HG03342 (cell line): Measurements from ENCODE around the gene PRKG1.
"Not testable (repeated sequence)": the region's sequence is repeated elsewhere in the genome, so short reads cannot be mapped to it uniquely, and the experiment has no call there.

Source experiments
- ATAC-seq: cut with Tn5 transposase; IDR thresholded peaks from one replicate; pipeline ENCODE4 v1.9.1; 2021; ENCODE audit warnings: mild to moderate bottlenecking, moderate library complexity; ENCODE audit not compliant: unreplicated experiment

Gene PRKG1

DNA sequence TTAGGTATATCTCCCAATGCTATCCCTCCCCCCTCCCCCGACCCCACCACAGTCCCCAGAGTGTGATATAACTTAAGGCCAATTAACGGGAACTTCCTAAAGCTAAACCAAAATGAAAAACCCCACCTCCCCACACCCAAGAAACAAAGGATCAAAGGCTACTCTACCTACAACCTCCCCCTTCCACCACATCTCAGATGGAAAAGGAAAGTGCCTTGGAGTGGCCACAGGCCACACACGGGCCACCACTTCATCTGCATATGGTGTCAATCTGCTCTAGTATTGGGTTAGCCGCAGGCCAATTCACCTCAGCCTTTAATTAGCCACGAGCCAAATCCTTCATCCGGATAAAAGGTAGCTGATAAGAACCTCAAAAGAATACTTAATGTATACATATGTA, 605.6 kb downstream of the PRKG1 start:
- ATAC-seq = no peak

- no peak for ATAC-seq
Measured at GRCh38 chr10:51683031-51683691, 608.9 kb downstream of the PRKG1 start.

DNA sequence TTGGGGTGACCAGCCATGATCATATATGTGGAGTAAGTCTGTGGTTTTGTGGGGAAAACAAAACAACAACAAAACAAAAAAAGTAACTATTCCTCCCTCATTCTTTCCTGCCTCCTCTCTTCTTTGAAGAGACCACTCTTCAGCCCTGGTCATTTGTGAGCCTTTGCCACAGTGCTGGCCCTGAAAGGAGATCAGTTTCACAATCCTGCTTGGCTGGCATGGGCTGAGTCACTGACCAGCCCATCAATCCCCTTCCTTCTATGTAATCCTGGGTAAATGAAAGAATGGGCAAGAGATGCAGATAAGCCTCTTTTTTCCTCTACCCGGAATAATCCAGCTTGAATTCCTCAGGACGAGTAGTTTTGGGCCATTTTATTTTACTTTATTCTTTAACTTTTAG, 611.5 kb downstream of the PRKG1 start:
- no peak for ATAC-seq

GRCh38 chr10:51687296-51687695, 613.0 kb downstream of the PRKG1 start:
- no peak for ATAC-seq

DNA sequence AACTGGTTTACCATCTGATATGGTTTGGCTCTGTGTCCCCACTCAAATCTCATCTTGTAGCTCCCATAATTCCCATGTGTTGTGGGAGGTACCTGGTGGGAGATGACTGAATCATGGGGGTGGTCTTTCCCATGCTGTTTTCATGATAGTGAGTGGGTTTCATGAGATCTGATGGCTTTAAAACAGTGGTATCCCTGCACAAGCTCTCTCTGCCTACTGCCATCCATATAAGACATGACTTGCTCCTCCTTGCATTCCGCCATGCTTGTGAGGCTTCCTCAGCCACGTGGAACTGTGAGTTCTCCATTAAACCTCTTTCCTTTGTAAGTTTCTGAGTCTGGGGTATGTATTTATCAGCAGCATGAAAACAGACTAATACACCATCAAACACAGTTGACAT, 614.5 kb downstream of the PRKG1 start:
- ATAC-seq = not testable (repeated sequence)

- ATAC-seq = no peak
Measured at GRCh38 chr10:51689536-51689935, 615.2 kb downstream of the PRKG1 start.

GRCh38 chr10:51691135-51691534, 616.8 kb downstream of the PRKG1 start:
- no peak for ATAC-seq

DNA sequence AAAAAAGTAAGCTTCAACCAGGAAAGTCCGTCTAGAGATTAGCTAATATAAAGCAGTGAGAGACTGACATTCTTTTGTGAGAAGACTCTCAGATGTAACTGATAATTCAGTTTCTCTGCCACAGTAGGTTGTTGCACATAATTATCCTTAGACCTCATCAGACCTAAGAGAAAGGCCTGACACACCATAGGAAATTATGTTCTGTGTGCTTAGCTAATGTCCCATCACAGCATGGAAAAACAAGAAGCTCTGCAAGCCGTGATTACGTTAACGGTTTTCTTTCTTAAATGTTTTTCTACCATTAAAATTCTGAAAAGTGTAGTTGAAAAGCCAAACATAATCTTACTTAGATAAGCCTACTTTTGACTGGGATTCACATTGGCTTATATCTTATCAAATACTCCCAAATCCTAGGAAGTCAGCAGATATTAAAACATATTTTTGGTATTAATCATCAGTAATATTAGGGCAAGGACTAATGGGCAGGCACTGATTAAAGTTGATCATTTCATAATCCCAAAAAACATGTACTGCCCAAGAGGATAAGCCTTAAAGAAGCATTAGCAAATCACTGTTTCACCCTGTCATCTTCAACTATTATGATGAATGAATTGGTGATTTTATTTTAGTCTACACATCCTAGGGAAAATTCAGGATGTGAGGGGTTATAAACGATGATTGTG, 619.9 kb downstream of the PRKG1 start:
- no peak for ATAC-seq

- no peak for ATAC-seq
Measured at GRCh38 chr10:51696251-51696650, 622.0 kb downstream of the PRKG1 start.

DNA sequence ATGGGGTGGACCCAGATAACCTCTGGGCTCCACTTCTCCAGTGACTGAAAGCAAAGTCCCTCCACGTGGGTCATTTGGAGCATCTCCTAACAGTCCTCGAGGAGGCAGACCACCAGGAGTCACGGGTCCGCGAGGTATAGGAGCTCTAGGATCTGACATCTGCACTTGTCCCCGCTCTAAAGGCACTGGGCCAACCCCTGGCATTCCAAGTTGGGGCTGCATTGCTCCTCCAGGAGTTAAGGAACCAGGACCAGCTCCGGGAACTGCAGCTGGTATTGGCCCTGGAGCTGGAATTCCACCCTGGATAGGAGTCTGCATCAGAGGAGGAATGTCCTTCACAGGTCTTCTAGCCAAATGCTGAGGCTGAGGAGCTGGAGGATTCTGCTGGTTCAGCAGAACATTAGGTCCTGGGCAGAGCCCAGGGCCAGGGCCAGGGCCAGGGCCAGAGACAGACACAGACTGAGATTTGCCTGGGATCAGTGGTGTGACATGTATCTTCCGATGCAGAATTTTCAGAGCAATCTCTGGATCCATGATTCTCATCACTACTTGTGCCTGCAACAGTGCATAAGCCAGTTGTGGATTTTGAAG, 624.3 kb downstream of the PRKG1 start:
- ATAC-seq = no peak

GRCh38 chr10:51699145-51699474, 624.8 kb downstream of the PRKG1 start:
- ATAC-seq = peak; percentile 35

DNA sequence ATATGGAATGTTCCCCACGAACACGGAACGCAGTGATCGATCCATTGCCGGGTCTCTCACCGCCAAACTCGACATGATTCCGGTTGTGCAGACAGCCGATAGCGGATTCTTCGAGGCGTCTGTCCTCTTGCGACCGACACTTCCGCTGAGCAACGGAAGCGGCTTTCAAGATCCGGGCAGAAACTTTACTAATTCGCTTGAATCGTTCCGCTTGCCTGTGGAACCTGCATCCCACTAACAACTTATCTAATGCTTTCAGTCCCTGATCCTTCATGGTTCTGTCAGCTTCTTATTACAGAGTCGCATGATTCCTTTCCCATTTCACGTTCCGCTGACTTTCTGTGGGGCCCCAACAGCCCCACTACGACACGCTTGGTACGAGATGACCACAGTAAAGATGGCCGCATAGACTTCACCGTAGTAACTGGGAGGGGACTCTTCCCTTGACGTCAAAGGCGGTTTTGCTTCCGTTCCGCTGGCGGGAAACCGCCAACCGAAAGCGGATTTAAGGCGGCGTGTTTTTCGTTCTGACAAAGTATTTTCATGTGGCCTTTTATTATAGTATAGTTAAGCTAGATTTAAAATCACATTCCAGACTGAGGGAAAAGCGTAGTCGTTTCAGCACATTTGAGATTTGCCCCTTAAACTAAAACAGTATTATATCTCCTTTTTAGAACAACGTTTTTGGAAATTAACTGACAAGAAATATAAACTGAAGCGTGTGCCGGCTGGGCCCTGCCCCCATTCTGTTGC, 625.4 kb downstream of the PRKG1 start, which contains the start of gene CSTF2T:
Gene CSTF2T, minus strand, starts transcription at position 121 of the 753 bp plus-strand sequence. Its CDS starts 46 bp downstream, at position 75.
- ATAC-seq = peak; percentile 93

- no peak for ATAC-seq
Measured at GRCh38 chr10:51700228-51700817, 626.0 kb downstream of the PRKG1 start.

DNA sequence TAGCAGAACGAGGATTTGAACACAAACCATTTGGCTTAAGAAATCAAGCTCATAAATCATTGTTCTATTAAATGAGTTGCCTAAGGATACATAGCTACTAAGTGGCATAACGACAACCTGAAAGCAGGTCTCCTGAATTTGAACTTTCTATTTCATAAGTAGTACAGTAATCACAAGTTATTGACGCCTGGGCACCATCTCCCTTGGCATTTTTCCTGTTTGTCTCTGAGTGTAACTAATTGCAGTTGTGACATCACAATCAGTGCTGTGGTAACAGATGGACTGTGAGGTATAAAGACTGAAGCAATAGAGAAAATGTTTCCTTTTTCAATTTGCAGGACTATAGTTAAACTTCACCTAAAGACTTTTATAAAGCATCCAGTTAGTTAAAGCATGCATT, 631.5 kb downstream of the PRKG1 start:
- no peak for ATAC-seq

DNA sequence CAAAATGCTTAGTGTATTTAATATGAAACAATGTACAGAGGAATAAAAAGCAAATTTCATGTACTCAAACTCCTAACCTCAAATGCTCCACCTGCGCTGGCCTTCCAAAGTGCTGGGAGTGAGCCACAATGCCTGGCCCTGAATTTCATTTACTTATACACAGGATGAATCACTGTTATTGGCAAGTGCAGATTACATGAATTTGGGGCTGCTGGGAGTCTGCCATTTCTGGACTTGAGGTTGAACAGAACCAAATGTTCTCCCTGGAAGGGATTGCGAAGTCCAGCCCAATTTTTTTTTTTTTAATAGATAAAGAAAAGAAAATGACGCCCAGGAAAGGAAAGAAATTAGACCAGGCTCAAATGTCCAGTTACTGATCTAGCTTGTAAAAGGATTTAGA, 631.9 kb downstream of the PRKG1 start:
- ATAC-seq = no peak

GRCh38 chr10:51707392-51707791, 633.1 kb downstream of the PRKG1 start:
- ATAC-seq = no peak

DNA sequence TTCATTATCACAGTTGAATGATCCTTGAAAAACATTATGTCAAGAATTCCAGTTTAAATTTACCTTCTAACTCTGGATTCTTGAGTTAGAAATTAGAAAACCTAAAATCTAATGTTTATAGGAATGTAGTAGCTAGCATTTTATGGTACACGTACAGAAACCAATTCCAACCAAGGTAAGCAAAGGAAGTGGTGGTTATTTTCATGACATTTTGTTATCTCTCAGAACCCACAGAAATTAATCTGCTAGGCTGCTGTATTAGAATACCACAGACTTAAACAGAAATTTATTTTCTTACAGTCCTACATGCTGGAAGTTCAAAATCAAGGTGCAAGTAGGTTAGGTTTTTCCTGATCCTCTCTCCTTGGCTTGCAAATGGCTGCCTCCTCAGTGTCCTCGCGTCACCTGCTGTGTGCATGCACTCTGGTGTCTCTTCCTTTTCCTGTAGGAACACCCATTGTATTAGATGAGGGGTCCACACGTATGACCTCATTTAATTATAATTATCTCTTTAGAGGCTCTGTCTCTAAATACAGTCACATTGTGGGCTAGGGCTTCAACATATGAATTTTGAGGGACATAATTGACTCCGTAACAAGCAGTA, 633.6 kb downstream of the PRKG1 start:
- no peak for ATAC-seq

DNA sequence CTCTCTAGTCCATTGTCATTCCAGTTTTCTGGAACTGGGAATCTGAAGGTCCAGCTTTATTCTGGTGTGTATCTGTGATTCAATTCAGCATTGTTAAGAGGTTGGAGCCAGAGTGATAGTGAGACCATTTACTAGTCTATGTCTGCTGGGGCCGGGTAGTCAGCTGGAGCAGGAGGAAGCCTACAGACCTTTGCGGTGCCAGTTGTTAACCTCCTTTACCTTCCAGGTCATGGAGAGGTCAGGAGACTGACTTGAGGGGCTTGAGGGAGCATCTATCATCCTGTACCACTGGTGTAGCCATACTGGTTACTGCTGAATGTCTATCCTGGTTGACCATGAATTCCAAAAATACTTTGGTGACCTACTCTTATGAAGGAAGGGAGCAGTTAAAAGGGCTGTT, 634.3 kb downstream of the PRKG1 start:
- ATAC-seq = no peak

- ATAC-seq = no peak
Measured at GRCh38 chr10:51709324-51709972, 635.2 kb downstream of the PRKG1 start.

DNA sequence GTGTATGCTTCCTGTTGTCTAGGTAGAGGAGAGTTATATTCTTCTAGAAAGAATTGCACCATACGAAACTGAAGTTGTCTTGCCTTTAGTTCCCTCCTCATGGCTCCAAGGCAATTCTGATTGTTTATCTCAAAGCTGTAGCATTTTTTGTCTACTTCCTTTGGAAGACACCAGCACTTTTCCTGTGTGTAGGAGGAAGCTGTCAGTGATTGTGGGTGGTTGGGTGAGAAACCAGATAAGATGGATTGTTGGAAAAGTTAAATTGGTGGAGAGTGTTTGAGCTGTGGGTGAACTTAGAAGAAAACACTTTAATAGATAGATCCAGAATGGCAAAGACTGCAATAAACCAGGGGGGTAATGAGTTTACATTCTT, 637.2 kb downstream of the PRKG1 start:
- no peak for ATAC-seq
